HepG2 (cell line): ENCODE measurements around the gene DNAJC4. TPM values are rescaled to one million over a fixed set of nuclear protein-coding genes. Genes with fewer than 3 reads are reported as not detected.
A peak's percentile ranks its signal among the peaks of the same experiment; 100 is the strongest.

ENCODE experiments used
- ATAC-seq: fragments of 200-7000 bp; cut with Tn5 transposase; 3 replicates; pipeline ENCODE4 v1.9.1; 2020; ENCODE audit warnings: mild to moderate bottlenecking, moderate library complexity
- BruUV-seq: library from RNA; stranded (reverse); fragments of 400-500 nt; replicated peaks from 2 replicates; lab custom pipeline; 2021; lab: Mats Ljungman, UMichigan
- CTCF ChIA-PET: fragments of 300-600 bp; formaldehyde crosslinking; extraction: SDS; loops from one replicate; lab custom pipeline; 2021; ENCODE audit warnings: low total read pairs, inconsistent platforms, low intra/inter-chr PET ratio; lab: Yijun Ruan, JAX
- POLR2A ChIA-PET: fragments of 350-600 bp; sonication (Branson Sonifier 250); formaldehyde crosslinking; loops from one replicate; lab custom pipeline; 2020; ENCODE audit warnings: antibody characterized with exemption, inconsistent platforms; lab: Yijun Ruan, JAX
- DNase-seq: peaks from one replicate; pipeline ENCODE4 v3.0.0-alpha.2; 2015; ENCODE audit warnings: low spot score
- FAIRE-seq: peaks from 3 replicates; lab custom pipeline; 2011; peaks lifted over from hg19 to GRCh38; lab: Jason Lieb, UNC
- H2AFZ ChIP-seq: one replicate; pipeline ENCODE4 v1.6.1; 2011; ENCODE audit warnings: low read length, inconsistent platforms
- H3K27ac ChIP-seq: fragments of 300-600 bp; 3 replicates; pipeline ENCODE4 v1.8.0; 2011; ENCODE audit warnings: mixed run types, mild to moderate bottlenecking, mixed read lengths, low read length, inconsistent platforms; ENCODE audit not compliant: insufficient read depth; ENCODE audit errors: extremely low read length
- H3K27me3 ChIP-seq, 2 experiments: fragments of 200-600 bp in 1 of 2; 2 replicates in 1 of 2; 3 replicates in 1 of 2; pipeline versions ENCODE4 v1.6.0 to v1.8.0; 2011; ENCODE audit warnings: low read length in 2 of 2, mild to moderate bottlenecking in 2 of 2, moderate library complexity in 2 of 2, inconsistent platforms in 1 of 2; ENCODE audit not compliant: insufficient read depth in 2 of 2, control insufficient read depth in 1 of 2
- H3K36me3 ChIP-seq, 2 experiments: fragments of 200-600 bp in 1 of 2; replicated peaks in 1 of 2; 2 replicates in 1 of 2; 3 replicates in 1 of 2; pipeline versions ENCODE4 v1.5.1 to v1.8.0; 2011; ENCODE audit warnings: low read length in 2 of 2, inconsistent platforms in 1 of 2; ENCODE audit not compliant: insufficient read depth in 2 of 2, control insufficient read depth in 1 of 2
- H3K4me1 ChIP-seq: 2 replicates; pipeline ENCODE4 v1.5.1; 2012; ENCODE audit warnings: low read length, inconsistent platforms; ENCODE audit not compliant: insufficient read depth
- H3K4me2 ChIP-seq: 2 replicates; pipeline ENCODE4 v1.6.0; 2011; ENCODE audit warnings: low read depth, low read length, inconsistent platforms
- H3K4me3 ChIP-seq, 3 experiments: fragments of 200-600 bp in 1 of 3; sonication (generic), shearing (Covaris generic) in 1 of 3; replicated peaks in 1 of 3; 2 replicates each; pipeline ENCODE4 v1.5.1; 2011 to 2016; ENCODE audit warnings: low read length in 3 of 3, inconsistent platforms in 2 of 3, low read depth in 2 of 3, mild to moderate bottlenecking in 2 of 3, control low read depth in 1 of 3, mixed read lengths in 1 of 3; ENCODE audit not compliant: insufficient read depth in 1 of 3
- H3K79me2 ChIP-seq: one replicate; pipeline ENCODE4 v1.6.1; 2011; ENCODE audit warnings: low read length, inconsistent platforms; ENCODE audit not compliant: insufficient read depth
- H3K9ac ChIP-seq: 2 replicates; pipeline ENCODE4 v1.6.0; 2011; ENCODE audit warnings: mild to moderate bottlenecking, low read depth, low read length, inconsistent platforms; ENCODE audit not compliant: insufficient read depth
- H3K9me3 ChIP-seq: 2 replicates; pipeline ENCODE4 v1.5.1; 2012; ENCODE audit warnings: mild to moderate bottlenecking, low read length
- H4K20me1 ChIP-seq: 2 replicates; pipeline ENCODE4 v1.6.0; 2011; ENCODE audit warnings: inconsistent platforms, mild to moderate bottlenecking, low read length, moderate library complexity; ENCODE audit not compliant: insufficient read depth
- ESRRA ChIP-seq: sonication (generic); formaldehyde crosslinking; IDR thresholded peaks from 2 replicates; pipeline ENCODE4 v1.5.1; 2020; ENCODE audit warnings: mild to moderate bottlenecking, low read depth, missing genetic modification reagents
- HMGA1 ChIP-seq: sonication (generic); formaldehyde crosslinking; conservative IDR thresholded peaks from 2 replicates; pipeline ENCODE4 v1.4.0; 2020; ENCODE audit warnings: missing genetic modification reagents
- HOXA3 ChIP-seq: sonication (generic); formaldehyde crosslinking; IDR thresholded peaks from 2 replicates; pipeline ENCODE4 v1.5.0; 2020; ENCODE audit warnings: missing genetic modification reagents
- ISL2 ChIP-seq: sonication (generic); formaldehyde crosslinking; IDR thresholded peaks from 2 replicates; pipeline ENCODE4 v1.5.0; 2020; ENCODE audit warnings: missing genetic modification reagents
- JARID2 ChIP-seq: sonication (generic); formaldehyde crosslinking; IDR thresholded peaks from 2 replicates; pipeline ENCODE4 v1.8.1; 2023; ENCODE audit warnings: missing genetic modification reagents, inconsistent platforms; ENCODE audit not compliant: insufficient replicate concordance
- LCORL ChIP-seq, 2 experiments: fragments of 450-650 bp in 1 of 2; sonication (generic) in 1 of 2; formaldehyde crosslinking in 1 of 2; IDR thresholded peaks; 2 replicates each; pipeline versions ENCODE4 v1.5.0 to v1.6.1; 2017 to 2020; ENCODE audit warnings: antibody characterized with exemption in 1 of 2, missing genetic modification reagents in 1 of 2
- PHF20 ChIP-seq: sonication (generic); formaldehyde crosslinking; IDR thresholded peaks from 2 replicates; pipeline ENCODE4 v1.5.0; 2020; ENCODE audit warnings: mild to moderate bottlenecking, missing genetic modification reagents
- SPEN ChIP-seq: sonication (generic); formaldehyde crosslinking; IDR thresholded peaks from 2 replicates; pipeline ENCODE4 v1.5.1; 2020; ENCODE audit warnings: low read depth, mild to moderate bottlenecking, missing genetic modification reagents
- SRSF9 ChIP-seq: fragments of 200-400 bp; formaldehyde crosslinking; IDR thresholded peaks from 2 replicates; pipeline ENCODE4 v1.6.1; 2018; ENCODE audit warnings: borderline replicate concordance, mild to moderate bottlenecking, low read depth, low read length; ENCODE audit not compliant: insufficient read depth, poor library complexity, severe bottlenecking
- SSRP1 ChIP-seq: IDR thresholded peaks from 2 replicates; pipeline ENCODE4 v1.6.1; 2016; ENCODE audit warnings: control low read depth
- ZFP90 ChIP-seq: sonication (generic); formaldehyde crosslinking; IDR thresholded peaks from 2 replicates; pipeline ENCODE4 v1.8.0; 2022; ENCODE audit warnings: missing genetic modification reagents, mild to moderate bottlenecking, inconsistent platforms, borderline replicate concordance
- ZFP91 ChIP-seq: sonication (generic); formaldehyde crosslinking; IDR thresholded peaks from 2 replicates; pipeline ENCODE4 v1.9.0; 2022; ENCODE audit warnings: missing genetic modification reagents, mild to moderate bottlenecking, borderline replicate concordance
- ZFX ChIP-seq: sonication (generic); formaldehyde crosslinking; IDR thresholded peaks from 2 replicates; pipeline ENCODE4 v1.4.0; 2020; ENCODE audit warnings: mild to moderate bottlenecking, low read depth, missing genetic modification reagents, moderate library complexity
- ZKSCAN8 ChIP-seq: IDR thresholded peaks from 2 replicates; pipeline ENCODE4 v1.6.1; 2016; ENCODE audit warnings: borderline replicate concordance, missing genetic modification reagents, missing compliant biosample characterization
- ZNF446 ChIP-seq: sonication (generic); formaldehyde crosslinking; IDR thresholded peaks from 2 replicates; pipeline ENCODE4 v1.5.0; 2020; ENCODE audit warnings: mild to moderate bottlenecking, missing genetic modification reagents
- ZNF558 ChIP-seq: sonication (generic); formaldehyde crosslinking; IDR thresholded peaks from 2 replicates; pipeline ENCODE4 v1.9.0; 2022; ENCODE audit warnings: mild to moderate bottlenecking, missing genetic modification reagents, borderline replicate concordance
- ZNF572 ChIP-seq: sonication (generic); formaldehyde crosslinking; IDR thresholded peaks from 2 replicates; pipeline ENCODE4 v1.5.1; 2020; ENCODE audit warnings: mild to moderate bottlenecking, missing genetic modification reagents
- ZSCAN31 ChIP-seq: sonication (generic); formaldehyde crosslinking; IDR thresholded peaks from 2 replicates; pipeline ENCODE4 v1.5.0; 2020; ENCODE audit warnings: low read depth, mild to moderate bottlenecking, missing genetic modification reagents
- ZXDC ChIP-seq: sonication (generic); formaldehyde crosslinking; IDR thresholded peaks from 2 replicates; pipeline ENCODE4 v1.5.0; 2020; ENCODE audit warnings: mild to moderate bottlenecking, missing genetic modification reagents
- WGBS: methylation state at CpG from one replicate; pipeline ENCODE4 v1.1.6; 2017; ENCODE audit warnings: low lambda C conversion rate; 5-methylcytosine and 5-hydroxymethylcytosine counted together
- in situ Hi-C: cut with HindIII; loops from 2 replicates; pipeline ENCODE4 v1.10.0; 2017; ENCODE audit warnings: low pct_unique_long_range_greater_than_20kb; ENCODE audit not compliant: extremely low pct_ligation_motif_present
- intact Hi-C: fragments of 100-400 bp; cut with micrococcal nuclease; formaldehyde crosslinking; loops from one replicate; pipeline ENCODE4 v1.10.0; 2022; ENCODE audit not compliant: unreplicated experiment
- polyA plus RNA-seq, 8 experiments: library from polyadenylated mRNA; depleted of rRNA in 3 of 8; stranded (reverse) in 7 of 8; unstranded in 1 of 8; fragments of >200 nt; fragmentation: Illumina TruSeq in 4 of 8; extraction: Trizol in 4 of 8; gene quantifications; 2 replicates each; pipeline versions ENCODE4 v1.2.1 to v1.2.3, GENCODE V29; 2011 to 2016; ENCODE audit warnings: low read depth in 4 of 8, missing spikeins in 1 of 8, mixed read lengths in 1 of 8; ENCODE audit not compliant: insufficient read depth in 1 of 8
- total RNA-seq, 5 experiments: library from RNA; depleted of rRNA; stranded (reverse); fragments of >200 nt; fragmentation: Illumina TruSeq; extraction: Trizol; gene quantifications; 2 replicates each; pipeline ENCODE4 v1.2.3, GENCODE V29; 2016; ENCODE audit warnings: low read depth in 1 of 5

The DNAJC4 gene
- total and polyA plus RNA-seq, 2 of the 13 experiments (the other 11 are each of a cell fraction or from before 2014, with no cell fraction given): 10.3 to 60.8 TPM

GRCh38 chr11:64246871-64247728, 16.8 kb downstream of the DNAJC4 start, which contains the start of gene PPP1R14B:
Gene PPP1R14B (minus strand): TSS chr11:64246943. CDS start chr11:64246673, 270 bp downstream.
- CTCF ChIA-PET: no interaction called here
- H3K4me1 ChIP-seq: peaks cover 69% of the 10 kb centered on the region
- H3K4me2 ChIP-seq: peak within 1 kb of the TSS; percentile 100
- H3K27ac ChIP-seq: peak within 1 kb of the TSS; percentile 83
- peak within 1 kb of the TSS; percentile 81 for H3K9ac ChIP-seq
- WGBS: 0% methylated on average over 22 of the region's 74 CpGs
- no peaks in the 10 kb centered on the region for H3K9me3 ChIP-seq
- DNase-seq (peak; percentile 80), FAIRE-seq (no peak), ATAC-seq (peak; percentile 71)
- H3K36me3 ChIP-seq: peaks cover 0 to 11% of the 10 kb centered on the region in 2 experiments; a peak in 2 of 5 replicates
- no peak within 1 kb of the TSS for H2AFZ ChIP-seq
- peak within 1 kb of the TSS; percentile 79 to 95 (median 84) for H3K4me3 ChIP-seq
- H3K27me3 ChIP-seq: no peaks in the 10 kb centered on the region; a peak in 1 of 5 replicates
- in situ Hi-C loops (no loop called here), intact Hi-C loops (loop anchor here (5.0 kb wide), 1 partner anchor 55 kb away; the partner anchor contains the start of gene CATSPERZ)
- no TSS peak for BruUV-seq
- no peaks in the 10 kb centered on the region for H4K20me1 ChIP-seq
- POLR2A ChIA-PET: interaction anchor here (1.2 to 8.3 kb wide), 6 partner anchors 10 to 70 kb away, joined by 5 to 113 read pairs (median 12); partner anchors contain the start of genes NUDT22, PRDX5, STIP1 and TRMT112
- peaks cover 31% of the 10 kb centered on the region for H3K79me2 ChIP-seq
- 0 out of 2 replicates have a peak, but pooled peaks have one; percentile 15 for TF ChIP-seq ISL2
- TF ChIP-seq SRSF9: no peak
- no peak for TF ChIP-seq PHF20 (CRISPR knock-in tag)
- no peak for TF ChIP-seq ESRRA (CRISPR knock-in tag)
- peak; percentile 53; the same call in 1 of the 2 replicates for TF ChIP-seq ZFP90 (CRISPR knock-in tag)
- TF ChIP-seq ZNF572: peak; percentile 83; the same call in 1 of the 2 replicates
- TF ChIP-seq SSRP1 (CRISPR knock-in tag): peak; percentile 85; the same call in 1 of the 2 replicates
- TF ChIP-seq SPEN (CRISPR knock-in tag): peak; percentile 50; the same call in 1 of the 2 replicates
- TF ChIP-seq LCORL (IDR thresholded peaks at IDR 0.05): no peak
- TF ChIP-seq LCORL (CRISPR knock-in tag; IDR thresholded peaks at IDR 0.05): 0 out of 2 replicates have a peak, but pooled peaks have one; percentile 44
- TF ChIP-seq JARID2 (CRISPR knock-in tag): peak; percentile 81
- TF ChIP-seq ZXDC (CRISPR knock-in tag): no peak
- 0 out of 2 replicates have a peak, but pooled peaks have one; percentile 9 for TF ChIP-seq ZKSCAN8 (CRISPR knock-in tag)
- peak; percentile 72 for TF ChIP-seq HOXA3 (CRISPR knock-in tag)
- TF ChIP-seq ZFX (CRISPR knock-in tag): peak; percentile 84
- TF ChIP-seq ZSCAN31 (CRISPR knock-in tag): peak; percentile 86; the same call in 1 of the 2 replicates
- TF ChIP-seq ZNF558 (CRISPR knock-in tag): no peak
- 0 out of 2 replicates have a peak, but pooled peaks have one; percentile 26 for TF ChIP-seq ZNF446 (CRISPR knock-in tag)
- TF ChIP-seq ZFP91: peak; percentile 99
- no peak for TF ChIP-seq HMGA1 (CRISPR knock-in tag)
